Measurements from ENCODE around the gene ARHGAP15. TPM values are rescaled to one million over a fixed set of nuclear protein-coding genes. Genes with fewer than 3 reads are reported as not detected.

ARHGAP15 gene
- total and polyA plus RNA-seq, 2 experiments from 2014 or later: 0.26 TPM; not detected in 1

DNA sequence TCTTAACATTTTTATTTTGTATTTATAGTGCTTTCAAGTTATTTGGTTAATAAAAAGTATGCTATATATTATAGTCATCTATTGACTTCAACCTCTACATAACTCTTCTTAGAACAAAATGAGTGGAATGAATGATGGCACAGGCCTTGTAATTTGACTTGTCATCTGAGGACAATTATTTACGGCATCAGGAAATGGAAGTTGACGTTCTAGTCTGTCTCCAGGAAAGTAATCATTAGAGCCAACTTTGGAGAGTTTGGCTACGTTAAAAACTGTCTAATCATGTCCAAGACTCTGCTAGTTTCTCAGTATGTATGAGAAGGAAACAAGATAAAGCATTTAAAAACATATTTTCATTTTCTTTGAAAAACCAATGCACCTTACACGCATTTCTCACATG, 353.6 kb downstream of the ARHGAP15 start:
- peaks cover 21% of the 10 kb centered on the region for H3K4me1 Mint-ChIP-seq
- no peak for TF ChIP-seq POLR2AphosphoS5 (IDR thresholded peaks at IDR 0.05; ENCODE audit: low read depth)
- TF ChIP-seq STAT1 (IDR thresholded peaks at IDR 0.05; ENCODE audit: unreplicated experiment): no peak
- TF ChIP-seq, protein P1, sequence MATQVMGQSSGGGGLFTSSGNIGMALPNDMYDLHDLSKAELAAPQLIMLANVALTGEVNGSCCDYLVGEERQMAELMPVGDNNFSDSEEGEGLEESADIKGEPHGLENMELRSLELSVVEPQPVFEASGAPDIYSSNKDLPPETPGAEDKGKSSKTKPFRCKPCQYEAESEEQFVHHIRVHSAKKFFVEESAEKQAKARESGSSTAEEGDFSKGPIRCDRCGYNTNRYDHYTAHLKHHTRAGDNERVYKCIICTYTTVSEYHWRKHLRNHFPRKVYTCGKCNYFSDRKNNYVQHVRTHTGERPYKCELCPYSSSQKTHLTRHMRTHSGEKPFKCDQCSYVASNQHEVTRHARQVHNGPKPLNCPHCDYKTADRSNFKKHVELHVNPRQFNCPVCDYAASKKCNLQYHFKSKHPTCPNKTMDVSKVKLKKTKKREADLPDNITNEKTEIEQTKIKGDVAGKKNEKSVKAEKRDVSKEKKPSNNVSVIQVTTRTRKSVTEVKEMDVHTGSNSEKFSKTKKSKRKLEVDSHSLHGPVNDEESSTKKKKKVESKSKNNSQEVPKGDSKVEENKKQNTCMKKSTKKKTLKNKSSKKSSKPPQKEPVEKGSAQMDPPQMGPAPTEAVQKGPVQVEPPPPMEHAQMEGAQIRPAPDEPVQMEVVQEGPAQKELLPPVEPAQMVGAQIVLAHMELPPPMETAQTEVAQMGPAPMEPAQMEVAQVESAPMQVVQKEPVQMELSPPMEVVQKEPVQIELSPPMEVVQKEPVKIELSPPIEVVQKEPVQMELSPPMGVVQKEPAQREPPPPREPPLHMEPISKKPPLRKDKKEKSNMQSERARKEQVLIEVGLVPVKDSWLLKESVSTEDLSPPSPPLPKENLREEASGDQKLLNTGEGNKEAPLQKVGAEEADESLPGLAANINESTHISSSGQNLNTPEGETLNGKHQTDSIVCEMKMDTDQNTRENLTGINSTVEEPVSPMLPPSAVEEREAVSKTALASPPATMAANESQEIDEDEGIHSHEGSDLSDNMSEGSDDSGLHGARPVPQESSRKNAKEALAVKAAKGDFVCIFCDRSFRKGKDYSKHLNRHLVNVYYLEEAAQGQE (IDR thresholded peaks at IDR 0.05; ENCODE audit: unreplicated experiment): no peak
- TF ChIP-seq, protein P2, sequence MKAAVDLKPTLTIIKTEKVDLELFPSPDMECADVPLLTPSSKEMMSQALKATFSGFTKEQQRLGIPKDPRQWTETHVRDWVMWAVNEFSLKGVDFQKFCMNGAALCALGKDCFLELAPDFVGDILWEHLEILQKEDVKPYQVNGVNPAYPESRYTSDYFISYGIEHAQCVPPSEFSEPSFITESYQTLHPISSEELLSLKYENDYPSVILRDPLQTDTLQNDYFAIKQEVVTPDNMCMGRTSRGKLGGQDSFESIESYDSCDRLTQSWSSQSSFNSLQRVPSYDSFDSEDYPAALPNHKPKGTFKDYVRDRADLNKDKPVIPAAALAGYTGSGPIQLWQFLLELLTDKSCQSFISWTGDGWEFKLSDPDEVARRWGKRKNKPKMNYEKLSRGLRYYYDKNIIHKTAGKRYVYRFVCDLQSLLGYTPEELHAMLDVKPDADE (IDR thresholded peaks at IDR 0.05): no peak

DNA sequence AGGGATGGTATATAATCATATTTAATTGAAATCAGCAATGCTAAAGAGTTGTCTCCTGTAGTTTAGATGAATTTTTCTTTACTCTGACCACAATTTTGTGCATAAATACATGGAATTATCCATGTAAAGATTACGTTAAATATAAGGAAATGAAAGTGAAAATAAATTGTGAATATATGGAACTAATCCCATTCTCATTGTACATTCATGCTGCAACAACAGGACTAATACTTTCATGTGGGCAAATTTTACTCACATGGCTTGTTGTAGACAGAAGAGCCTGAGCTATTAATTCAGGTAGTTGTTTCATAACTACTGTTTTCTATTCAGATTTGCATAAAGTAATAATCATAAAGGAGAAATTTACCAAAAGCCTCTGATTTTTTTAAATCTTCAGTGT, 357.8 kb downstream of the ARHGAP15 start:
- Histone ChIP-seq H3K27me3 (ENCODE audit: insufficient read depth) (peaks cover 16% of the 10 kb centered on the region), H3F3A (replicated peaks; ENCODE audit: low read depth) (no peaks in the 10 kb centered on the region), H3K36me3 (ENCODE audit: insufficient read depth) (no peaks in the 10 kb centered on the region), H3K4me1 (ENCODE audit: insufficient read depth) (no peaks in the 10 kb centered on the region), H3K79me2 (replicated peaks; ENCODE audit: insufficient read depth) (no peaks in the 10 kb centered on the region), H3K27ac (ENCODE audit: low read depth) (no peak overlapping the region), H3K9me2 (ENCODE audit: insufficient read depth) (no peaks in the 10 kb centered on the region), H3K4me2 (no peak overlapping the region), H2AFZ (no peak overlapping the region), H3K4me3 (no peak overlapping the region), H4K20me1 (replicated peaks; ENCODE audit: insufficient read depth) (no peaks in the 10 kb centered on the region)
- Mint-ChIP-seq H3K4me1 (peaks cover 4% of the 10 kb centered on the region; the same call in 2 of the 3 replicates), H3K4me3 (no peak overlapping the region), H3K27me3 (ENCODE audit: insufficient read depth, low read depth, poor library complexity) (no peaks in the 10 kb centered on the region), H3K9me3 (no peaks in the 10 kb centered on the region), H3K36me3 (ENCODE audit: low read depth) (no peaks in the 10 kb centered on the region), H3K27ac (no peak overlapping the region)
- no peak for DNase-seq (ENCODE audit: low spot score)
- ATAC-seq: no peak
- TF ChIP-seq EZH2 (IDR thresholded peaks at IDR 0.05; ENCODE audit: low read depth, unreplicated experiment) (no peak), EZH2phosphoT487 (IDR thresholded peaks at IDR 0.05; ENCODE audit: unreplicated experiment) (no peak), STAT1 (IDR thresholded peaks at IDR 0.05; ENCODE audit: unreplicated experiment) (no peak), NANOG (IDR thresholded peaks at IDR 0.05; ENCODE audit: borderline replicate concordance) (no peak), POLR2AphosphoS5 (IDR thresholded peaks at IDR 0.05; ENCODE audit: low read depth) (no peak), CREB1 (CRISPR knock-in tag; IDR thresholded peaks at IDR 0.05; ENCODE audit: low read depth) (no peak), ZNF331 (CRISPR knock-in tag; IDR thresholded peaks at IDR 0.05; ENCODE audit: low read depth) (no peak), ZNF114 (CRISPR knock-in tag; IDR thresholded peaks at IDR 0.05) (no peak), JUNB (IDR thresholded peaks at IDR 0.05; ENCODE audit: unreplicated experiment) (no peak)
- TF ChIP-seq, protein P3, sequence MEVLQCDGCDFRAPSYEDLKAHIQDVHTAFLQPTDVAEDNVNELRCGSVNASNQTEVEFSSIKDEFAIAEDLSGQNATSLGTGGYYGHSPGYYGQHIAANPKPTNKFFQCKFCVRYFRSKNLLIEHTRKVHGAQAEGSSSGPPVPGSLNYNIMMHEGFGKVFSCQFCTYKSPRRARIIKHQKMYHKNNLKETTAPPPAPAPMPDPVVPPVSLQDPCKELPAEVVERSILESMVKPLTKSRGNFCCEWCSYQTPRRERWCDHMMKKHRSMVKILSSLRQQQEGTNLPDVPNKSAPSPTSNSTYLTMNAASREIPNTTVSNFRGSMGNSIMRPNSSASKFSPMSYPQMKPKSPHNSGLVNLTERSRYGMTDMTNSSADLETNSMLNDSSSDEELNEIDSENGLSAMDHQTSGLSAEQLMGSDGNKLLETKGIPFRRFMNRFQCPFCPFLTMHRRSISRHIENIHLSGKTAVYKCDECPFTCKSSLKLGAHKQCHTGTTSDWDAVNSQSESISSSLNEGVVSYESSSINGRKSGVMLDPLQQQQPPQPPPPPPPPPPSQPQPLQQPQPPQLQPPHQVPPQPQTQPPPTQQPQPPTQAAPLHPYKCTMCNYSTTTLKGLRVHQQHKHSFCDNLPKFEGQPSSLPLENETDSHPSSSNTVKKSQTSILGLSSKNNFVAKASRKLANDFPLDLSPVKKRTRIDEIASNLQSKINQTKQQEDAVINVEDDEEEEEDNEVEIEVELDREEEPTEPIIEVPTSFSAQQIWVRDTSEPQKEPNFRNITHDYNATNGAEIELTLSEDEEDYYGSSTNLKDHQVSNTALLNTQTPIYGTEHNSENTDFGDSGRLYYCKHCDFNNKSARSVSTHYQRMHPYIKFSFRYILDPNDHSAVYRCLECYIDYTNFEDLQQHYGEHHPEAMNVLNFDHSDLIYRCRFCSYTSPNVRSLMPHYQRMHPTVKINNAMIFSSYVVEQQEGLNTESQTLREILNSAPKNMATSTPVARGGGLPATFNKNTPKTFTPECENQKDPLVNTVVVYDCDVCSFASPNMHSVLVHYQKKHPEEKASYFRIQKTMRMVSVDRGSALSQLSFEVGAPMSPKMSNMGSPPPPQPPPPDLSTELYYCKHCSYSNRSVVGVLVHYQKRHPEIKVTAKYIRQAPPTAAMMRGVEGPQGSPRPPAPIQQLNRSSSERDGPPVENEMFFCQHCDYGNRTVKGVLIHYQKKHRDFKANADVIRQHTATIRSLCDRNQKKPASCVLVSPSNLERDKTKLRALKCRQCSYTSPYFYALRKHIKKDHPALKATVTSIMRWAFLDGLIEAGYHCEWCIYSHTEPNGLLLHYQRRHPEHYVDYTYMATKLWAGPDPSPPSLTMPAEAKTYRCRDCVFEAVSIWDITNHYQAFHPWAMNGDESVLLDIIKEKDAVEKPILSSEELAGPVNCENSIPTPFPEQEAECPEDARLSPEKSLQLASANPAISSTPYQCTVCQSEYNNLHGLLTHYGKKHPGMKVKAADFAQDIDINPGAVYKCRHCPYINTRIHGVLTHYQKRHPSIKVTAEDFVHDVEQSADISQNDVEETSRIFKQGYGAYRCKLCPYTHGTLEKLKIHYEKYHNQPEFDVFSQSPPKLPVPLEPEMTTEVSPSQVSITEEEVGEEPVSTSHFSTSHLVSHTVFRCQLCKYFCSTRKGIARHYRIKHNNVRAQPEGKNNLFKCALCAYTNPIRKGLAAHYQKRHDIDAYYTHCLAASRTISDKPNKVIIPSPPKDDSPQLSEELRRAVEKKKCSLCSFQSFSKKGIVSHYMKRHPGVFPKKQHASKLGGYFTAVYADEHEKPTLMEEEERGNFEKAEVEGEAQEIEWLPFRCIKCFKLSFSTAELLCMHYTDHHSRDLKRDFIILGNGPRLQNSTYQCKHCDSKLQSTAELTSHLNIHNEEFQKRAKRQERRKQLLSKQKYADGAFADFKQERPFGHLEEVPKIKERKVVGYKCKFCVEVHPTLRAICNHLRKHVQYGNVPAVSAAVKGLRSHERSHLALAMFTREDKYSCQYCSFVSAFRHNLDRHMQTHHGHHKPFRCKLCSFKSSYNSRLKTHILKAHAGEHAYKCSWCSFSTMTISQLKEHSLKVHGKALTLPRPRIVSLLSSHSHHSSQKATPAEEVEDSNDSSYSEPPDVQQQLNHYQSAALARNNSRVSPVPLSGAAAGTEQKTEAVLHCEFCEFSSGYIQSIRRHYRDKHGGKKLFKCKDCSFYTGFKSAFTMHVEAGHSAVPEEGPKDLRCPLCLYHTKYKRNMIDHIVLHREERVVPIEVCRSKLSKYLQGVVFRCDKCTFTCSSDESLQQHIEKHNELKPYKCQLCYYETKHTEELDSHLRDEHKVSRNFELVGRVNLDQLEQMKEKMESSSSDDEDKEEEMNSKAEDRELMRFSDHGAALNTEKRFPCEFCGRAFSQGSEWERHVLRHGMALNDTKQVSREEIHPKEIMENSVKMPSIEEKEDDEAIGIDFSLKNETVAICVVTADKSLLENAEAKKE (CRISPR knock-in tag; IDR thresholded peaks at IDR 0.05): no peak

More for the DNA sequence above, 353.6 kb downstream of the ARHGAP15 start:
- H3K79me2 ChIP-seq (replicated peaks; ENCODE audit: insufficient read depth): no peaks in the 10 kb centered on the region
- peaks cover 4% of the 10 kb centered on the region for H3K27me3 Mint-ChIP-seq (ENCODE audit: insufficient read depth, low read depth, poor library complexity)
- no peaks in the 10 kb centered on the region for H4K20me1 ChIP-seq (replicated peaks; ENCODE audit: insufficient read depth)
- DNase-seq (ENCODE audit: low spot score) (no peak), ATAC-seq (no peak)
- H3K4me2 ChIP-seq: no peak overlapping the region
- no peaks in the 10 kb centered on the region for H3K9me3 Mint-ChIP-seq
- peaks cover 7% of the 10 kb centered on the region; the same call in 1 of the 2 replicates for H3K4me1 ChIP-seq (ENCODE audit: insufficient read depth)
- H3K27ac Mint-ChIP-seq: no peak overlapping the region
- no peaks in the 10 kb centered on the region for H3F3A ChIP-seq (replicated peaks; ENCODE audit: low read depth)
- peaks cover 37% of the 10 kb centered on the region for H3K27me3 ChIP-seq (ENCODE audit: insufficient read depth)
- no peaks in the 10 kb centered on the region for H3K36me3 Mint-ChIP-seq (ENCODE audit: low read depth)
- H3K27ac ChIP-seq (ENCODE audit: low read depth): no peak overlapping the region
- no peaks in the 10 kb centered on the region for H3K9me2 ChIP-seq (ENCODE audit: insufficient read depth)
- no peak overlapping the region for H3K4me3 Mint-ChIP-seq
- H3K36me3 ChIP-seq (ENCODE audit: insufficient read depth): no peaks in the 10 kb centered on the region
- H3K4me3 ChIP-seq: no peak overlapping the region
- H2AFZ ChIP-seq: no peak overlapping the region

All from GM23338 (cell line).